HL-60 (cell line): ENCODE measurements around the gene DLK1.

ENCODE experiments used
- POLR2AphosphoS5 ChIP-seq: IDR thresholded peaks from 2 replicates; pipeline ENCODE4 v1.6.1; 2012; ENCODE audit warnings: low read depth
- TF ChIP-seq, protein P1 (sequence below): IDR thresholded peaks from one replicate; pipeline ENCODE4 v1.5.1; 2011; ENCODE audit warnings: low read length, control low read depth, inconsistent platforms; ENCODE audit not compliant: insufficient read depth

DNA sequence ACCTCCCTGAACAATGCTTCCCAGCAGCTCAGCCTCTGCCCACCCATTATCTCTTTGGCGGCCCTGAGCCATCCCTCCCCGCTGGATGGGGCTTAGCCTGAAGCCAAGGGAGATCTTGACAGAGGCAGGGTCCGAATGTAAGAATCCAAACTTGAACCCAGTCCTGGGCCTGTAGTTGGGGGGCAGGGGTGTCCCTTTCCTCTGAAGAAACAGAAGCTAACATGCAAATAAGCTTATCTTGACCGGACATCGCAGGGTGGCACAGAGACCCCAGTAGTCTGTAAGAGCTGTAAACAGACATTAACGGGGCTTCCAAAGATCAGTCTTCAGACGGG is 6.0 kb downstream of the DLK1 start:
- no peak for TF ChIP-seq POLR2AphosphoS5
- TF ChIP-seq, protein P1, sequence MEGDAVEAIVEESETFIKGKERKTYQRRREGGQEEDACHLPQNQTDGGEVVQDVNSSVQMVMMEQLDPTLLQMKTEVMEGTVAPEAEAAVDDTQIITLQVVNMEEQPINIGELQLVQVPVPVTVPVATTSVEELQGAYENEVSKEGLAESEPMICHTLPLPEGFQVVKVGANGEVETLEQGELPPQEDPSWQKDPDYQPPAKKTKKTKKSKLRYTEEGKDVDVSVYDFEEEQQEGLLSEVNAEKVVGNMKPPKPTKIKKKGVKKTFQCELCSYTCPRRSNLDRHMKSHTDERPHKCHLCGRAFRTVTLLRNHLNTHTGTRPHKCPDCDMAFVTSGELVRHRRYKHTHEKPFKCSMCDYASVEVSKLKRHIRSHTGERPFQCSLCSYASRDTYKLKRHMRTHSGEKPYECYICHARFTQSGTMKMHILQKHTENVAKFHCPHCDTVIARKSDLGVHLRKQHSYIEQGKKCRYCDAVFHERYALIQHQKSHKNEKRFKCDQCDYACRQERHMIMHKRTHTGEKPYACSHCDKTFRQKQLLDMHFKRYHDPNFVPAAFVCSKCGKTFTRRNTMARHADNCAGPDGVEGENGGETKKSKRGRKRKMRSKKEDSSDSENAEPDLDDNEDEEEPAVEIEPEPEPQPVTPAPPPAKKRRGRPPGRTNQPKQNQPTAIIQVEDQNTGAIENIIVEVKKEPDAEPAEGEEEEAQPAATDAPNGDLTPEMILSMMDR: no peak
